HG02571 (cell line): ENCODE results near the gene PPP1R3C.

ENCODE experiments used
- ATAC-seq: cut with Tn5 transposase; IDR thresholded peaks from one replicate; pipeline ENCODE4 v1.9.1; 2021; ENCODE audit warnings: mild to moderate bottlenecking, moderate library complexity; ENCODE audit not compliant: unreplicated experiment

PPP1R3C gene

GRCh38 chr10:91629715-91630549 is 2.9 kb downstream of the PPP1R3C start:
- ATAC-seq, result no peak

GRCh38 chr10:91628383-91628782 is 4.5 kb downstream of the PPP1R3C start:
- ATAC-seq, result no peak

GRCh38 chr10:91627344-91628102 is 5.3 kb downstream of the PPP1R3C start:
- no peak for ATAC-seq

- no peak for ATAC-seq
Measured at GRCh38 chr10:91626936-91627335, 5.9 kb downstream of the PPP1R3C start.

GRCh38 chr10:91624633-91625032 is 8.2 kb downstream of the PPP1R3C start:
- ATAC-seq, result no peak

GRCh38 chr10:91622601-91623000 is 10.3 kb downstream of the PPP1R3C start:
- no peak for ATAC-seq

GRCh38 chr10:91621483-91622113 is 11.3 kb downstream of the PPP1R3C start:
- no peak for ATAC-seq

GRCh38 chr10:91617072-91617609 is 15.7 kb downstream of the PPP1R3C start:
- no peak for ATAC-seq

- no peak for ATAC-seq
Measured at GRCh38 chr10:91616137-91616536, 16.7 kb downstream of the PPP1R3C start.

- ATAC-seq, result no peak
Measured at GRCh38 chr10:91614225-91614624, 18.6 kb downstream of the PPP1R3C start.

- no peak for ATAC-seq
Measured at GRCh38 chr10:91613411-91614187, 19.3 kb downstream of the PPP1R3C start.

GRCh38 chr10:91610919-91611318 is 22.0 kb downstream of the PPP1R3C start:
- ATAC-seq, result no peak

GRCh38 chr10:91610444-91610843 is 22.4 kb downstream of the PPP1R3C start:
- no peak for ATAC-seq

GRCh38 chr10:91607646-91608403 is 25.0 kb downstream of the PPP1R3C start:
- no peak for ATAC-seq

GRCh38 chr10:91605968-91606367 is 26.9 kb downstream of the PPP1R3C start:
- ATAC-seq, result no peak

- ATAC-seq, result no peak
Measured at GRCh38 chr10:91604553-91605534, 28.0 kb downstream of the PPP1R3C start.

- ATAC-seq, result no peak
Measured at GRCh38 chr10:91603931-91604331, 28.9 kb downstream of the PPP1R3C start.

GRCh38 chr10:91602868-91603568 is 29.9 kb downstream of the PPP1R3C start:
- ATAC-seq, result no peak
